ENCODE data around the gene LMAN2.
"Not testable (repeated sequence)": the region's sequence is repeated elsewhere in the genome, so short reads cannot be mapped to it uniquely, and the experiment has no call there.

The LMAN2 gene

GRCh38 chr5:177344891-177345290 is 6.6 kb downstream of the LMAN2 start:
- no peak for DNase-seq

DNA sequence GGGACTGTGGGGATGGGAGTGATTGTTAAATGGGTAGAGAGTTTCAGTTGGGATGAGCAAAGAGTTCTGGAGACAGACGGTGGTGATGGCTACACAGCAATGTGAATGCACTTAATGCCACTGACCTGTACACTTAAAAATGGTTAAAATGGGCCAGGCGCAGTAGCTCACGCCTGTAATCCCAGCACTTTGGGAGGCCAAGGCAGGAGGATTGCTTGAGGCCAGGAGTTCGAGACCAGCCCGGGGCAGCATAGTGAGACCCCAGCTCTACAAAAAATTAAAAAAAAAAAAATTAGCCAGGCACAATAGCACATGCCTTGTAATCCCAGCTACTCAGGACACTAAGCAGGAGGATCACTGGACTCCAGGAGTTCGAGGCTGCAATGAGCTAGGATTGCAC is 7.7 kb downstream of the LMAN2 start:
- DNase-seq = no peak

- not testable (repeated sequence) for DNase-seq
Observed at GRCh38 chr5:177343000-177343399, 8.5 kb downstream of the LMAN2 start.

GRCh38 chr5:177339107-177339638 is 12.3 kb downstream of the LMAN2 start:
- DNase-seq = no peak

GRCh38 chr5:177338251-177339106 is 13.0 kb downstream of the LMAN2 start:
- DNase-seq = no peak

DNA sequence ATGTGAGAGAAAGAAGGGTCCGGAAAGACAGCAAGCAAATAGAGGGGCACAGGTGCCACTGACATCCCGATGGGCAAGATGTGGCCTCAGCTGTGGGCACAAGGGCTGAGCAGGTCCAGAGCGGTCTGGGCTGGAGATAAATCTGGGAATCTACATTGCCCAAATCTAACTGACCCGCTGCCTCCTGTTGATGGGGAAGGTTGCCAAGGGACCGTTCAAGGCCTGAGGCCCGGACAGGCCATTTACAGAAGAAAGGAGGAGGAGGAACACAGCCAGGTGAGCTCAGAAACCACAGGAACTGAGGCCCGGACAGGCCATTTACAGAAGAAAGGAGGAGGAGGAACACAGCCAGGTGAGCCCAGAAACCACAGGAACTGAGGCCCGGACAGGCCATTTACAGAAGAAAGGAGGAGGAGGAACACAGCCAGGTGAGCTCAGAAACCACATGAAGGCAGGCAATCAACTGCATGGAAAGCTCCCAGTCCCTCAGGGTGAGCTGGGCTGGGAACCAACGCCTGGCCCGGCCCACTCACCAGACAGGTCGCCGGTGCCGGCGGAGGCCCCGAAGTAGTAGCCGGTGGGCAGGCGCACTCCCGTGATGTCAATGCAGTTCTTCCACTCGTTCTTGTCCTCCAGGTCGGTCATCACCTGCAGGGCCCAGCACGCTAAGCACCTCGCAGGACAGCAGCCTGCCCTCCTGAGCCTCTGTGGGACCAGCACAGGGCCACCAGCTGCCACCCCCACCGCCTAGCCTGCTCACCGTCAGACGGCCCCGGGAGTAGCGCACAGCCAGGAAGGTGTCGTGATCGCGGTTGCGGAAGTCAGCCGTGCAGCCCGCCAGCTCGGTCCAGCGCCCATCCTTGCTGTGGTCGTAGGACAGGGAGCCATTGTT is 14.6 kb downstream of the LMAN2 start:
- DNase-seq = no peak

- DNase-seq = no peak
Observed at GRCh38 chr5:177336112-177336511, 15.4 kb downstream of the LMAN2 start.

DNA sequence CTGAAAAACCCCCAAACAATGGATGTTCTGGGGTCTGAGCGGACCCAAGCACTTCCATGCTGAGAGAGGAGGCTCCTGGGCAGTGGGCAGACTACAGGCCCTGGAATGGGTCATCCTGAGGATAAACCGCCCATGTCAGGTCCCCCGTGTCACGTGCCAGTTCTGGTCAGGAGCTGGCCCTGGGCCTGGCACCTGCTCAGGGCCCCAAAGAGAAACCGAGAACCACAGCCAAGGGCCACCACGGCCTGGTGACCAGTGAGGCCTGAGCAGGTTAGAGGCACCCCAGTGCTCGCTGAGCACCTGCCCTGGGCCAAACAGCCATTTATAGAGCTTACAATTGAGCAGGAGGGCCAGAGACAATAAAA is 15.8 kb downstream of the LMAN2 start:
- DNase-seq = no peak

DNA sequence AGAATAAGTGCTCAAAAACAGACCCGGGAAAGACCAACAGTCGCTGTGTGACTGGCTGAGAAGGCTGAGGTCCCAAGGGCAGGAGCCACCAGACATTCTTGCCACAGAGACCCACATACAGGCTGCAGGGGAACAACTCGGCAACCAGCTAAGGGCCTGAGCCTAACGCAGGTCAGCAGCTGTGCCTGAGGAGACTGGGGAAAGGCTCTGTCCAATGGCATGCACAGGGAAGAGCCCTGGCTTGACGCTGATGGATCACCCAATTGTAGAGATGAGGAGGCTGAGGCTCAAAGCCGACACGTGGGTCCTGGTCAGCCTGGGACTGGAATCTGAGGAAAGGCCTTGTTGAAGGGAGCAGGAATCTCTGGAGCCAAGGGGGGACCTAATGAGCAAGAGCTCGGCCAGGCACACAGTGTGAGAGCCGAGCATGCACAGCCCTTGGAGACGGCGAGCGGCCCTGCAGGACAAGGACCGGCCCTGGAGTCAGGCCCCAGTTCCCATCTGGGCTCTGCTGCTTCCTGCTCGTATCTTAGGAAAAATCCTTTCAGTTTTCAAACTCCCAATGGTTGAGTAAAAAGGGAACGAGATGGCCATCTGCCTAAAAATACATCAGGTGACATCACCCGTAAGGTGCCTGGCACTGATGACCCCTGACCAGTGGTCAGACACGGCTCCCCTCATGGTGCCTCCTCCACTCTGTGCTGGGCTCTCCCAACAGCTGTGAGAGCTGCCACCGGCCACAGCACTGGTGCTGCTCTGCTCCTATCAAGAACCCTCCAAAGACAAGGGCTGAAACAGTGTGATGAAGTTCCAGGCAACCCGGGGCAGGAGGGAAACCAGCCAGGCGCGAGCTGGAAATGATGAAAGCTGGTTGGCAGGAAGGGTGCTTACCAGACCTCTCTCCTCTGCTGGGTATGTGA is 16.4 kb downstream of the LMAN2 start:
- no peak for DNase-seq

GRCh38 chr5:177334155-177334551 is 17.3 kb downstream of the LMAN2 start:
- DNase-seq = no peak

DNA sequence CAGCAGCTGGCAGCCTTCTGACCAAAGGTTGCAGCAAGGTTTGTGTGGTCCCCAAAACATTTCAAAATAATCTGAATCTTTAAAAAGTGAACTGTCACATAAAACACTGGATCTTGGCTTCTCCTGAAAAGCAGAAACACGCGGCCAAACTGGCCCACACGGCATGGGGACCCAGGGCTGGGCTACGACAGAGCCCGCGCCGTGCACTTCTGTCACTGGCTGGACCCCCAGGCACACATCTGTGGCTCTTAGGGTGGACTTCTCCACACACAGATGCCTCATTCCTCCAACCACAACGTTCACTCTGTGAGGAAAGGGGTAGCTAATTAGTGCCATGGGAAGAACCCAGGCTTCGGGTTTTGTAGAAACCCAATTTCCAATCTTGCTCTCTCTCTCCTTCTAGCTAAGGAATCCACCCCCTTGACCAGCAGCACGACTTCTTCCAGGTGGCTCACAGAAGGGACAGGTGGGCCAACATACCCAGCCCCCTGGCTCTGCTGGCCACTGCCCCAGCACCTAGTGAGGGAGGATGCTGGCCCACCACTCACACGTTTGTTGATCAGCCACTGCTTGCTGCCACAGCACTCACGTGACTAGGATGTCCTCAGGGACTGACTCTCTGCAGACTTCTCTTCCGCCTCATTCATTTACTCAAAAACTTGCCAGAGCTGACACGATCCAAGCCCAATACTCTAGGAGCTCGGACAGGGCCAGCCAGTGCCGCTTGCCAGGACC is 17.9 kb downstream of the LMAN2 start:
- no peak for DNase-seq

DNA sequence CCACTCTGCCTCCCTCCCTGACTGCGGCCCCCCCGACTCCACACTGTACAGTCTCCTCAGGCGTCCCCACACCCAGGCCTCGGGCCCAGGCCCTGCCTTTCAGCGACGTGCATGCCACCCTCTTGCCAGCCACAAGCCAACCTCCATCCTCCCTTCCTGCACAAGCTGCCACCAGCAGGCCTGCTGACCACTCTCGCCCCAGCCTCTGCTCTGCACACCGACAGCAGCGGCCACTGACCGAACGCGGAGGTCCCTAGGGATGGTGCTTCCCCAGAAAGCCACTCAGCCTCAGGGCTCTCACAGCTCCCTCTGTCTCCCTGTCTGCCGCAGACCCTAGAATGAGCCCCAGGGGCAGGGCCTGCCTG is 18.6 kb downstream of the LMAN2 start:
- DNase-seq = no peak

GRCh38 chr5:177332031-177332895 is 19.2 kb downstream of the LMAN2 start:
- no peak for DNase-seq

GRCh38 chr5:177330991-177331842 is 20.3 kb downstream of the LMAN2 start:
- no peak for DNase-seq

- no peak for DNase-seq
Observed at GRCh38 chr5:177329883-177330282, 21.6 kb downstream of the LMAN2 start.

DNA sequence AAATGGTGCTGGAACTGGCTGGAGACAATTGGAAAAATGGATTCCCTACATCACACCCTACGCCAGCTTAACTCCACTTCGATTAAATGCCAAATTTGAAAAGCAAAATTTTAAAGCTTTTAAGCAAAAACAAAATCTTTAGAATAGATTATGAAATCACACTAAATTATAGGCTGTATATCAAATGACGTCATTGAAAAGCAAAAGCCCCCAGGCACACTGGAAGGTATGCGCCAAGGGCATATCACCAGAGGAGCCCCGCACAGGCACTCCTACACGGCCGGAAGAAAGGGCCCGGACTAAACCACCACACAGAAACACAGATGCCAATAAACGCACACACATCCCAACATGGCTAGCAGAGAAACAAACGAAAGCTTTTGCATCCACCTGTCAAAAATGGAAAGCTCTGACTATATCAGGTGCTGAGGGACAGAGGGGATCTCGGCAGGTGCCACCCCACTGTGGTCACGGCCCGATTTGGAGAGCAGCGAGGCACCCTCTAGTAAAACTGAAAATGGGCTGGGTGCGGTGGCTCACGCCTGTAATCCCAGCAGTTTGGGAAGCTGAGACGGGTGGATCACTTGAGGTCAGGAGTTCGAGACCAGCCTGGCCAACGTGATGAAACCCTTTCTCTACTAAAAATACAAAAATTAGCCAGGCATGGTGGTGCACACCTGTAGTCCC is 22.8 kb downstream of the LMAN2 start:
- DNase-seq = no peak

- no peak for DNase-seq
Observed at GRCh38 chr5:177327539-177328522, 23.6 kb downstream of the LMAN2 start.

DNA sequence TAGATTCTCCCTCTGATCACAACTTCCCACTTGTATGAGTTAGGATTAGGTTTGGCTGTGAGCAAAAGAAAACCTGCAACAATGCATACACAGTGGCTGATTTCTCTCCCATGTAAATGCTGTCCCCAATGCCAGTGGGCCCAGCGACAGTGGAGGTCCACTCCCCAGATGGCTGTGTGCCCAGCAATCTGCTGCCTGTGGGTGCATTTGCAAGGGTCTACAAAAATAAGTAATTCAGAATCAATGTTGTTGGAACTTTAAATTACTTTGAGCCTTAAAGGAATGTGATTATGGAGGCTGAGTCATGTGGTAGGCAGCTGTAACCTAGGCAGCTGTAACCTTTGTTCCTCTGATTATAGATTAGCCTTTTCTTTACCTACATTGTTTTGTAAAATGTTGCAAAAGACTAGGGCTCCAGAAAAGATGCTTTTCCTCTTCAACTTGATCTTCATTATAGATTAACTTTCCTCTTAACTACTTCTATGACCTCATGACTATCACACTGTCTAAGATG is 25.5 kb downstream of the LMAN2 start:
- no peak for DNase-seq

All from GF-D8 (cell line).